ENCODE measurements around the gene ELMOD2. TPM values are rescaled to one million over a fixed set of nuclear protein-coding genes. Genes with fewer than 3 reads are reported as not detected.

The ELMOD2 gene
- total and polyA plus RNA-seq, 2 of the 13 experiments (the other 11 are each of a cell fraction or from before 2014, with no cell fraction given) = 10.2 to 38.1 TPM

- no peak for TF ChIP-seq ZNF646 (CRISPR knock-in tag; IDR thresholded peaks at IDR 0.05)
- no peak for TF ChIP-seq HOXA7 (CRISPR knock-in tag; IDR thresholded peaks at IDR 0.05)
- no peak for TF ChIP-seq ZNF720 (CRISPR knock-in tag; IDR thresholded peaks at IDR 0.05)
- no peak for TF ChIP-seq ZNF75D (CRISPR knock-in tag; IDR thresholded peaks at IDR 0.05; ENCODE audit: borderline replicate concordance)
- no peak for TF ChIP-seq SNAI1 (CRISPR knock-in tag; IDR thresholded peaks at IDR 0.05; ENCODE audit: borderline replicate concordance)
- TF ChIP-seq ZNF383 (CRISPR knock-in tag; IDR thresholded peaks at IDR 0.05; ENCODE audit: borderline replicate concordance) = no peak
- no peak; the same call in 1 of the 2 replicates for TF ChIP-seq HMG20A (CRISPR knock-in tag; IDR thresholded peaks at IDR 0.05; ENCODE audit: borderline replicate concordance)
- no peak for TF ChIP-seq ZNF564 (CRISPR knock-in tag; IDR thresholded peaks at IDR 0.05)
- peak; percentile 63; the same call in 1 of the 2 replicates for TF ChIP-seq ZNF792 (CRISPR knock-in tag; IDR thresholded peaks at IDR 0.05)
- TF ChIP-seq ZNF263 (CRISPR knock-in tag; IDR thresholded peaks at IDR 0.05) = no peak
- TF ChIP-seq SOX13 (IDR thresholded peaks at IDR 0.05) = no peak
- 0 out of 4 replicates have a peak, but pooled peaks of 1 of the 2 experiments have one; percentile 39 for TF ChIP-seq SOX13 (CRISPR knock-in tag; conservative IDR thresholded peaks at IDR 0.05 in 1 of 2, IDR thresholded peaks at IDR 0.05 in 1 of 2)
- TF ChIP-seq NR3C1 (CRISPR knock-in tag; IDR thresholded peaks at IDR 0.05) = no peak
- TF ChIP-seq IKZF4 (CRISPR knock-in tag; IDR thresholded peaks at IDR 0.05; ENCODE audit: borderline replicate concordance, low read depth, not compliant biosample characterization) = no peak
- TF ChIP-seq SPEN (CRISPR knock-in tag; IDR thresholded peaks at IDR 0.05; ENCODE audit: low read depth) = no peak
- TF ChIP-seq, protein P1, sequence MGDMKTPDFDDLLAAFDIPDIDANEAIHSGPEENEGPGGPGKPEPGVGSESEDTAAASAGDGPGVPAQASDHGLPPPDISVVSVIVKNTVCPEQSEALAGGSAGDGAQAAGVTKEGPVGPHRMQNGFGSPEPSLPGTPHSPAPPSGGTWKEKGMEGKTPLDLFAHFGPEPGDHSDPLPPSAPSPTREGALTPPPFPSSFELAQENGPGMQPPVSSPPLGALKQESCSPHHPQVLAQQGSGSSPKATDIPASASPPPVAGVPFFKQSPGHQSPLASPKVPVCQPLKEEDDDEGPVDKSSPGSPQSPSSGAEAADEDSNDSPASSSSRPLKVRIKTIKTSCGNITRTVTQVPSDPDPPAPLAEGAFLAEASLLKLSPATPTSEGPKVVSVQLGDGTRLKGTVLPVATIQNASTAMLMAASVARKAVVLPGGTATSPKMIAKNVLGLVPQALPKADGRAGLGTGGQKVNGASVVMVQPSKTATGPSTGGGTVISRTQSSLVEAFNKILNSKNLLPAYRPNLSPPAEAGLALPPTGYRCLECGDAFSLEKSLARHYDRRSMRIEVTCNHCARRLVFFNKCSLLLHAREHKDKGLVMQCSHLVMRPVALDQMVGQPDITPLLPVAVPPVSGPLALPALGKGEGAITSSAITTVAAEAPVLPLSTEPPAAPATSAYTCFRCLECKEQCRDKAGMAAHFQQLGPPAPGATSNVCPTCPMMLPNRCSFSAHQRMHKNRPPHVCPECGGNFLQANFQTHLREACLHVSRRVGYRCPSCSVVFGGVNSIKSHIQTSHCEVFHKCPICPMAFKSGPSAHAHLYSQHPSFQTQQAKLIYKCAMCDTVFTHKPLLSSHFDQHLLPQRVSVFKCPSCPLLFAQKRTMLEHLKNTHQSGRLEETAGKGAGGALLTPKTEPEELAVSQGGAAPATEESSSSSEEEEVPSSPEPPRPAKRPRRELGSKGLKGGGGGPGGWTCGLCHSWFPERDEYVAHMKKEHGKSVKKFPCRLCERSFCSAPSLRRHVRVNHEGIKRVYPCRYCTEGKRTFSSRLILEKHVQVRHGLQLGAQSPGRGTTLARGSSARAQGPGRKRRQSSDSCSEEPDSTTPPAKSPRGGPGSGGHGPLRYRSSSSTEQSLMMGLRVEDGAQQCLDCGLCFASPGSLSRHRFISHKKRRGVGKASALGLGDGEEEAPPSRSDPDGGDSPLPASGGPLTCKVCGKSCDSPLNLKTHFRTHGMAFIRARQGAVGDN (CRISPR knock-in tag; IDR thresholded peaks at IDR 0.05) = no peak
- TF ChIP-seq GABPA (IDR thresholded peaks at IDR 0.05; ENCODE audit: low read depth, low read length) = no peak
- TF ChIP-seq GABPA (CRISPR knock-in tag; IDR thresholded peaks at IDR 0.05; ENCODE audit: low read depth) = peak; percentile 56; the same call in 1 of the 2 replicates
Observed at GRCh38 chr4:140529434-140529833, 5.5 kb downstream of the ELMOD2 start (continued).
